ENCODE results near the gene RBM39.
"Not testable (repeated sequence)": the region's sequence is repeated elsewhere in the genome, so short reads cannot be mapped to it uniquely, and the experiment has no call there.

The RBM39 gene

DNA sequence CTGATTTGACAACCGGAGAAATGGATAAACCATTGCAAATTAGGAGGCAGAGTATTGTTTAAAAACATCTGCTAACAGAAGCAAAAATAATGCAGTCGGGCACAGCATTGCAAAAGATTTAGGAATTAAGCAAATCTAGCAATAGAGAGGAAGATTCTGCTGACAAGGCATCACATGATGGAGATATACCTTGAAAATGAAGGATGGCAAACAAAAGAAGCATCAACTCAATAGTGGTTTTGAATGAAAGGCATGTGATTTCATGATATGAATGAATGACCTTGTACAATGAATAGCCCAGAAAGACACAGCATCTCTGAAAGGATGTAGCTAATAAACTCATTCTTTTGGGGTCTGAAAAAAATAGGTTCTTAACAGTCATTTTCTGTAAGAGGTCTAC is 8.6 kb upstream of the RBM39 start:
- no peak for DNase-seq

DNA sequence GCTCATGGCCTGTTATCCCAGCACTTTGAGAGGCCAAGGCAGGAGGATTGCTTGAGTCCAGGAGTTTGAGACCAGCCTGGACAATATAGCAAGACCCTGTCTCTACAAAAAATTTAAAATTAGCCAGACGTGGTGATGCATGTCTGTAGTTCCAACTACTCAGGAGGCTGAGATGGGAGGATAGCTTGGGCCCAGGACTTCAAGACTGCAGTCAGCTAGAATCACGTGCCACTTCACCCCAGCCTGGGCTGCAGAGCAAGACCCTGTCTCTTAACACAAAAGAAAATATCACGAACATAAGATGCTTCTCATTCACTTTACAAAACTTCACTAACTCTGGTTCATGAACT is 2.4 kb upstream of the RBM39 start:
- DNase-seq = not testable (repeated sequence)

DNA sequence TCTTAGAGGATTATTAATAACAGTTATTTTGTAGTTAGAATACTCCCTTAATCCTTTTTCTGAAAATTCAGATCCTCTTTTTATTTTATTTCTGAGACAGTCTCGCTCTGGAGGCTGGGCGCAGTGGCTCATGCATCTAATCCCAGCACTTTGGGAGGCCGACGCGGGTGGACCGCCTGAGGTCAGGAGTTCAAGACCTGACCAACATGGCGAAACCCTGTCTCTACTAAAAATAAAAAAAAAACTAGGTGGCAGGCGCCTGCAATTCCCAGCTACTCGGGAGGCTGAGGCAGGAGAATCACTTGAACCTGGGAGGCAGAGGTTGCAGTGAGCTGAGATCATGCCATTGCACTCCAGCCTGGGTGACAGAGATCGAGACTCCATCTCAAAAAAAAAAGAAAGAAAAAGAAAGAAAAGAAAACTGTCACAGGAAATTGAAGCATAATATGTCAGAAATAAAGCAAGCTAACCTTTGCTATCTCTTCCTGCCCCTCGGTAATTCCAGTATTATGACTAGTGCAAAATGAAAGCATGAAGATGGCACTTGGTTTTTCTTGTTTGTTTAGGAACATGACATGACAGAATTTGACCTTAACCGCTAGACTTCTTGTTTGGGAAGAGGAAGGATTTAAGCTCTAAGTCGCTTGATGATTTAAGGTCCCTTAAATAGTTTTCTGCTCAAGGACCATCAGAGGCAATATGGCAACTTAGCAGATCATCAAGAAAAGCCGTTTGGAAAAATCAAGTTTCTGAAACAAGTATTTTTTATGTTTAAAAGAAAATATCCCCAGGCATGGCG is 1.8 kb upstream of the RBM39 start:
- peak; percentile 39 for DNase-seq

DNA sequence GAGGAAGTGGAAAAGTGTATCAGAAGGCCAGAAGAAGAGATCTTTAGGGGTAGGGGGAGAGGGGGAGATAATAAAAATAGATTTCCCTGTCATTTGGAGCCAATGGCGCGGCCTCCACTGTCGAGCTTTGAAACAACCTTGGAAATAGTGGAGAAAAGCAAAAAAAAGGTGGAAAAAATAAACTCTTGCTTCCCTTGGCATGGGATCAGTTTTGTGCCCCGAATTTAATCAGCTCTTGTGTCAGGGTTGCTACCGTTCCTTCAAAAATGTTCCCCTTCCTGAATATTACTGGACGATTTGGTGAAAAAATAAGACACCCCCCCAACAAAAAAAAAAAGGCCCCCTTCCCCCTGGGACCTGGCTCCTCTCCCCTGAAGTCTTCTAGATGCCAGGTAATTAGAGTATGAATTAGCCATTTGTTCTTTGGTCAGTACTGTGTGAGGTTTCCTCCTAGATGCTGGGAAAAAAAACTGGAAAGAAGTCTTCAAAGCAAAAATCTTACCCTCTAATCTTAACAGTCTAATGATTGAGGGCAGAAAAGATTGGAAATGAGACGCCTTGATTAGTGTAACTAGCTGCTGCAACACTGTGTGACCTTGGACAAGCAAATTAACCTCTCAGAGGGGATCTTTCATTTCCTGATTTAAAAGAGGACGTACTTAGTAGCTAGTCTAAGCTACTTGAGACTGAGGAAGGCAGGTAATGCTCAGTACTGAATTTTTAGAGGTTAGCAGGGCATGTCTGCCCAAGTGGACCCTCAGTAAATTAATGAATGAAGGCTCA is 872 bp upstream of the RBM39 start:
- peak; percentile 77 for DNase-seq

DNA sequence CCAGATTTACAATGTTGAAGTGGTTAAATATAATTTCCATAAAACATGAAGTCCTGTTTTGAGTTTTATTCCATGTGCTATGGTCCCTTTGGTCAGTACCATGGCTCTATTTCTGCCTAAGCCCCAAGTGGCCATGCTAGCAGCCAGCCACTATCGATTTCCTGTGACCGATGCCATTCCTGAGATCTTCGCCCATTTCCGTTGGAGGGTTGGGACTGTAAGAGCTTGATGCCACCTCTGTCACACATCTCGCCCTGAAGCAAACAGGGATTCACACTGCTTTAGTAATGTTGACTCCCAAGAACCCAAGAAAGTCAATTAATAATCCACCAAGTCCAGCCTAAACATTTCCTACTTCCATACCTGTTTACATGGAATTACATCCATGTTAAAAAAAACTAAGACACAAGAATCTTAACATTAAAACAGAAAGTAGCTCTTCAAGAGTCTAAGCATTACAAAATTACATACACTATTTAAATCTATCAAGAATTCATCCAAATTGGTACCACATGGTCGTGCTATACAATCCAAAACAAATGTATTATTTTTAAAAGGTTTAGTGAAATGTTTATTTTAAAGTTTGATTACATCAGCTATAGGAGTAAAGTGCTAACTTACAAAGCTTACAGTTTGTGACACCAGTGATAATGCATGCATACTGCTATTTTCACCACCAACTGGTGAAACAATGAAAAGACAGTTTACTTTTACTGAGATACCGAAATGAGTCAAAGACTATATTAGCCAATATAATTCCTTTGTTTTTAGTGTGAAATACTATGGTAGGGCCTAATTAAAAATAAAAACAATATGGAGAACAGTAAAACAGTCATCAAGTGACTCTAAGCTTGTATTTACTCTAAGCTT is 2.5 kb downstream of the RBM39 start:
- no peak for DNase-seq

DNA sequence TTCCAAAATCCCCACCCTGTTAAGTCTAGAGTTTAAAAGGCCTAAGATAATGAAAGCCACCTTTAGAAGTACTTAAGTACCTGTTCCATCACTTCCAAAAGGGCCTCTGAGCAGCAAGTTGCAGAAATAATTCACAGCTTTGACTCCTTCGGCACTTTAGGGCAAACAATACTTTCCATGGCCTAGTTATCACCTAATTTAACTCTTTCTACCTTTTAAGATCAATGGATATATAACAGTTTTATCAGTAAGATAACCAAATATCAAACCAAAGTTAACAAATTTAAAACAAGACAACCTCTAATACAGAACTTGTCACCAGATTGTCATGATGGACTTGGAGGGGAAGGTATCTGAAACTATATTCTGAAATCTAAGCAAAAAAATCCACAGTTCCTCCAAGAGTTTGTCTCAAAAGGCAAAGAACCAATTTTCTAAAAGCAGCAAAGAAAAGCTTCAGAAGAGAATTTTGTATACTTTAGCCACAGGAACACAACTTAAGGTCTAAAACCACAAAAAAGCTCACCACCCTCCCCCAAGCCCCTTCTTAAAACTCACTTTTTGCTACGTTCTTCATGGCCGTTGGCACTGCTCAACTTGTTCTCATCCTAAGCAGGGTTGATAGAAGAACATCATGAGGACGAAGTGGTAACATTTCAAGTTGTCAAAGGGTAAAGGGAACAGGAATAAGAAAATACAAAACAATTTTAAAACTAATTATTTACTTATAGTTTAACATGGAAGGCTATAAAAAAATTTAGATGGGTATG is 3.5 kb downstream of the RBM39 start:
- DNase-seq = no peak

DNA sequence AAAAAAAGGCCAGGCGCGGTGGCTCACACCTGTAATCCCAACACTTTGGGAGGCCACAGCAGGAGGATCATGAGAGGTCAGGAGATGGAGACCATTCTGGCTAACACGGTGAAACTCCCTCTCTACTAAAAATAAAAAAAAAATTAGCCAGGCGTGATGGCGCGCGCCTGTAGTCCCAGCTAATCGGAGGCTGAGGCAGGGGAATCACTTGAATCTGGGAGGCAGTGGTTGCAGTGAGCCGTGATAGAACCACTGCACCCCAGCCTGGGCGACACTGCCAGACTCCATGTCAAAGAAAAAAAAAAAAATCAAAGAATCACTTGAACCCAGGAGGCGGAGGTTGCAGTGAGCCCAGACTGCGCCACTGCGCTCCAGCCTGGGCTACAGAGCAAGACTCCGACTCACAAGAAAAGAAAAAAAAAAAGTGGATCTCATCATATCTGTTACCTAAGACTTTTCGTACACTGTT is 4.2 kb downstream of the RBM39 start:
- DNase-seq = no peak

DNA sequence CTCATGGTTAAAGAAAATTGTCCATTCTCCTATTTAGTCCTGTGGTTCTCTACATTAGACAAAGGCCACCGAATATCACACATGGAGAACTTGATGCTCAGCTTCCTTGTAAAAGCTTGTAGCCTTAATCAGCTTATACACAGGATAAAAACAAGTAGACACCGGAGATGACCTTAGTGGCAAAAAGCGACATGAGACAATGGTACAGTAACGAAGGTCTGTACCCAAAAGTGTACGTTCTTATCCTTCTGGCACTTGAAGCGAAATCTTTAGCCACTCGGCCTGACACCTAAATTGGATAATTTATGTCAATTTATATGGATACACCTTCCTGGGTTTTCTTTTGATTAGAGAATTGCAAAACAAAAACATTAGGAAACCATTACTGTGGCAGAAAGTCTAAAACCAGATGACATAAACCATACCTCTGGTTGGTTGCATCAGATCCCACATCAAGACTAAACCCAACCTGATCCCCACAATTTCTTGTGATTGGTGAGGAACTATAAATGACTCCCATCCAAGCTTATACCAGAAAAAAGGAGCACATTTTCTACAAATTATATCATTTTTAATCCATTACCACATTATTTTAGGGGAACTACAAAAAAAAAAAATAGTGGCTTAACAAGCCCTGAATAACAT is 6.1 kb downstream of the RBM39 start:
- DNase-seq = no peak

DNA sequence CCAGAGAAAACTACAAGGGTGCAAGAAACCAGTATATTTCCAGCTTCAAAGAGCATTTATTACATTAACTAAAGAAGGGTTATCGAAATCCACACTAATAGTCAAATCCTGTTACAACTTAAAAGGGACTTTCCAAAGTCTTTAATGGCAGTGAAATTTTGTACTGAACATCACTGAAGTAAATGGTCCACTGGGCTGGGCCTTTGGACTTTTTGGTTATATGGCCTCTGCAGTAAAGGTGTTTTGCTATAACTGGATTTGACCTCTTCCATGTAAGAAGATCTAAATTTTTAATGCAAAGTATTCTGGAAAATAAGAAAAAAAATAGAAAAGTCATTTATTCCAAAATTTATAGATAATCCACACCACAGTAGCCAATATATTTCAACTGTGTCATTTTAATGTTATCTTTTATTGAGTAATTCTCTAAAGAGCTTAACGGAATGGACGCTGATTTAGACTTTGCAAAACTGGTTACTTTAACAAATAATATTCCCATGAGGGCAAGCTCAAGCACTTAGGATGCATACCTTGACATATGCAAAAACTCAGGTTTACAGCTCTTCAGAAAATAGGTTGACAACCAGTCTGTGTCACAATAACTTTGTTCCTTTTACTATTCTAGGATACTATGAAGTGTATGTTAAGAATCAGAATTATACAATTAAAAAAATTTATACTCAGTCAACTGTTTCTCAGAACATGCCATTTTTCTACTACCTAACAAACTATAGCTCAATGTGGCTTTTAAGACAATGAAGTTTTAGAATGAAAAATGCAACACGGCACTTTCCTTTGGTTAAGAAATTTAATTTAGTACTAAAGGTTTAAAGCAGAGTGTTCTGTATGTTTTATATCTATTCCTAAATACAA is 7.0 kb downstream of the RBM39 start:
- no peak for DNase-seq

DNA sequence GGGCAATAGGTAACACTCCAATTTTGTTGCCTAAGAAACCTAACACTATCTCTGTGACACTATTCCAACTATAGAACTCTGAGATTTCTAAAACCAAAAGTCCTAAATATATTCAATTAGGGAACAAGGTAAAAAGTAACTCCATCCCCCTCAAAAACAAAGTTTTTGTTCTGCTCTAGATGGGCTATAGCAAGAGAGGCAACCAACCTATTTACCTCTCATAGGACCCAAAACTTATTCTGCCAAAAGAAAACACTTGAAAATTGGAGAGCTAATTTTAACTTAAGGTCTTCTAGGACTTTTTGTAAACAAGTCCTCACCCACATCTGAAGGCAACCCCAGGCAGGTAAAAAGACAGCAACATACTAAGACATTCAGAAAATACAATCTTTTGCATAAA is 7.7 kb downstream of the RBM39 start:
- DNase-seq = no peak

DNA sequence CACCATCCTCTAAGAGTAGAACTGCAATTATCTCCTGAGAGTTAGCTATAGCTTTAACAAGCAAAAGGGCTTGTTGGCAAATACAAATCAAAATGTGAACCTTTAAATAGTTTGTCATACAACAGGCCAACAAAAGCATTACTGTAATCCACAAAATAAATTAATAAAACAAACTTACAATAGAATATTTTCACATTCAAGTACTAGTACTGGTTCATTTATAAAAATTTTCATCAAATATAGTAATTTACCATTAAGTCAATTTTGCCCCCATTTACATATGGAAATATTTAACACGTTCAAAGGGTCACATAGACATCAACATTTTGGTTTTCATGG is 9.4 kb downstream of the RBM39 start:
- DNase-seq = no peak

DNA sequence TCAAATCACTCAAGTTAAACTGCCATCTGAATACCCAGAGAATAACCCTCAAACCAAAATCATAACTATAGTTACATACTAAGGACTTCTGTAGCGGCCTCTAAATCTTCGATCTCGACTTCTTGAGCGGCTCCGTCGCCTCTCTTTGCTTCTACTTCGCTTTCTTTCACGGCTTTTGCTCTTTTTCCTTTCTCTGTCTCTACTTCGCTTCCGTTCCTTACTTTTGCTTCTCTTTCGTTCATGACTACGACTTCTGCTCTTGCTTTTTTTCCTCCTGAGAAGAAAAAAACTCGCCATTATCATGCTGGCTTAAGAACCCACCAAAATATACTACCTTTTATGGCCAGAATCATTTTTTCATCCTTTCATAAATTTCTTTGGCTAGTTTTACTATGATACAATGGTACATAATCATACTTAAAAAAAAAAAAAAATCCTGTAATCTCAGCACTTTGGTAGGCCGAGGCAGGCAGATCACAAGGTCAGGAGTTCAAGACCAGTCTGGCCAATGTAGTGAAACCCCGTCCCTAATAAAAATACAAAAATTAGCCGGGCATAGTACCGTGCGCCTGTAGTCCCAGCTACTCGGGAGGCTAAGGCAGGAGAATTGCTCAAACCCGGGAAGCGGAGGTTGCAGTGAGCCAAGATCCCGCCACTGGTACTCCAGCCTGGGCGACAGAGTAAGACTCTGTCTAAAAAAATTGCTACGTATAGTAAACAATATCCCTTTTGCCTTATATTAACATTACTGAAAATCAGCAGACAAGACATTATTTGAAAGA is 10.0 kb downstream of the RBM39 start:
- no peak for DNase-seq

DNA sequence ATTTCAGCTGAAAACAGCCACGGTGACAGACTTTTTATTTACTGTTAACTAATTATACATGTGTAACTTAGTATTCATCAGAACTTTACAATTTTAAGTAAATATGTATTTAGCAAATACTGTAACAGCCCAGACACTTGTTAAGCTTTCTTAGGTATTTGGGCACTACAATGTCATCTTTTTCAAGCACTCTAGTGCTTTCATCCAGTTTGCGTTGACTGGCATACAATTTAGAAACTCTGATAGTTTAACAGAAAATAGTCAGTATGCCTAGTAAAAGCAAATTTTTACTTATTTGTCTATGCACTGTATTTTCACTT is 10.6 kb downstream of the RBM39 start:
- no peak for DNase-seq

DNA sequence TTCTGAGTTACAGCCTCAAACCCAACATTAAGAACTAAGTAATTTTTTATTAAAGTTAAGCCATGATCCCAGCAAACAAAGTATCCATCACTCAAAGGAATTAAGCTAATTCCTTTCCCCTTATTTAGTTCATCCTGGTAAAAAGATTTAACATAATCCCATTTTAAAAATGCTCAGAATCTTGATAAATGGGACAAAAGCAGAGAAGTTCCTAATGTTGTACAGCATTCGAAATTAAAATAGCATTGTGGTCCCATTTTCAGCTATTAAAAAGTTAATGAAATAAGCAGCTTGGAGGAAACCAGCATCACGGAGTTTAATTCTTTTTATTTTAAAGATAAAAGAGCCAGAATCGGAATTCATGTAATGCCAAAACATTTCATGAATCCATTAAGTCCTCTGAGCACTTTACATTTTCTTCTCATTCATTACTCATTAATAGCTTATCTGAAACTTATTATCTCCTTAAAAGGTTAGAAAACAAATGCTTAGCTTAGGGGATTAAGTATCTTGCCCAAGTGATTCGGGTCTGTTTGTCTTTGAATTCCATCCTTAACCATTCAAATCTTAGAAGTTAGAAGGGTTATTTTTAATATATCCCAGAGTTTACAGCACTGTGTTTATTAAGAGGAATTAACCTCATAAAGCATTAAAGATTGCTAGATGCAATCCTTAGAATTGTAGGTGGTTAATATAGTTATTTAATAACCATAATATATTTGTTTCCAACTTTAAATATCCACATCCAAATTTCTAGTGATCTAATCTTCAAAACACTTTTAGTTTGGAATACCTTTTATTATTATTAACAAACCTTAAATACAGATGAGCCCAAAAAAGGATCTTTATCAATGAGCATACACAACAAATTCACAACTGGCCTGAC is 11.2 kb downstream of the RBM39 start:
- no peak for DNase-seq

DNA sequence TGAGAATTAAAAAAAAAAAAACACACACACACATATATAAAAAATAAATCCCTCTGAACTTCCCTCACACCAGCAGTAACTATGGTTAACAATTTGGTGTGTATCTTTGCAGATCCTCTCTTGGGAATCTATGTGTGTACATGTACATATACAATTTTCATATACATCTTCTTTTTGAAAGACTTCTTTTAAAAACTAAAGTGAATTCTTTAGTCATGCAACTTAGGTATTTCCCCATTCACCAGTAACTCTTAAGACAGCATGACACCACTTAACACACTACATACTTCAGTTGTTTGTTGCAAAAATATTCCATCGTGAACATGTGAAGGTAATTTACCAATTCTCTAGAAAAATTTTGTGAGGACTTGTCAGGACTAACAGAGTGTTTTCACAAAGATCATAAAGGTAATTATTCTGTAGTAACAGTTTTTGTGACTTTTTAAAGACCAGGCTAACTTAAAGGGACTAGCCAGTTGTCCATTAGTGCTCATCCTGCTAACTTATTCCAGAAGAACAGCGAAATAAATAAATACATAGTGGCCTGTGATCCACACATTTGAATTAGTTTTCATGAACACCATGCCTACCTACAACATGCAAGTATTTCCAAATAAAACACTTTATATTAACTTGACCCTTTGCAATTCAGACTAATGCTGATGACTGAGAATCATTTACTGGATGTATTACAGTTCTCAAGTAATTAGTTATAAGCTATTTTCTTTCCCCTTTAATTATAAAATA is 12.1 kb downstream of the RBM39 start:
- no peak for DNase-seq

DNA sequence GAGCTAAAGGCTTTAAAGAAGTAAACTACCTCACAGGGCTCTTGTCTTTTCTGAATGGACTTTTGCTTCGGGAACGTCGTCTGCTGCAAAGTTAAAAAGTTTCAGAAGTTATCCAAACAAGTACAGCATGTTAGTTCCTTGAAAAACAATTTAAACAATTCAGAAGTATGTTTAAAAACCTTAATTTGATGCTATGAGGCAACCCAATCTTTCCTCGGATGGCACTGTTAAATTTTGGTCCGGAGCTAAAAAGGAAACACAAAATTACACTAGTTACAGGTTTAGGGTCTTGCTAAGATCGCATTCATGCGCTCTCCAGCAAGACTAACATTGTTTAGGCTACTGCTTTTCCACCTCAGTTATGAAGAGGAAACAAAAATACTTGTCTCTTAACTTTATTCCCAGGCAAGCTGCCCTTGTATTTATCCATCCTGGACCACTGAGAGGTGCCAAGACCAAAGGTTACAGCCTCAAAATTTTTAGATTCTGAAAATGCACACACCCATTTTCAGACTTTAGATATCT is 12.7 kb downstream of the RBM39 start:
- DNase-seq = no peak

DNA sequence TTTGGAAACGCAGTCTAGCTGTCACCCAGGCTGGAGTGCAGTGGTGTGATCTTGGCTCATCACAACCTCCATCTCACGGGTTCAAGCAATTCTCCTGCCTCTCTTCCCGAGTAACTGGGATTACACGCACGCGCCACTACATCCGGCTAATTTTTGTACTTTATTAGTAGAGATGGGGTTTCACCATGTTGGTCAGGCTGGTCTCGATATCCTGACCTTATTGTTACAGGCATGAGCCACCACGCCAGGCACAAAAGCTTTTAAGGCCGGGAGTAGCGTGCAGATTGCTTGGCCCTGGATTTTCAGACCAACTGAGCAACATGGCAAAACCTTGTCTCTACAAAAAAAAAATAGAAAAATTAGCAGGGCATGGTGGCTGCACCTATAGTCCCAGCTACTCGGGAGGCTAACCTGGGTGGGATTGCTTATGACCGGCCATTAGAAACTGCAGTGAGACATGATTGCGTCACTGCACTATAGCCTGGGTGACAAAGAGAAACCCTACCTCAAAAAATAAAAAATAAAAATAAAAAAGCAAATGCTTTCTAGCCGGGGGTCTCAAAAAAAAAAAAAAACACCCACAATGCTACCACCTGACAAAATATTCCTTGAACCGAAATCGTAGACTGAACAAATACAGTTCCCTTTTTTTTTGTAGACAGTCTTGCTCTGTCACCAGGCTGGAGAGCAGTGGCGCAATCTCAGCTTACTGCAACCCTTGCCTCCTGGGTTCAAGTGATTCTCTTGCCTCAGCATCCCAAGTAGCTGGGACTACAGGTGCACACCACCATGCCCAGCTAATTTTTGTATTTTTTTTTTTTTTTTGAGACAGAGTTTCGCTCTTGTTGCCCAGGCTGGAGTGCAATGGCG is 15.0 kb downstream of the RBM39 start:
- DNase-seq = no peak
